Limb (tissue), 2 donors: ENCODE results near the gene SLC24A1.

Experiments used
- DNase-seq, 2 donors: peaks; one replicate each; pipeline ENCODE4 v3.0.0-alpha.2; 2016; ENCODE audit errors: extremely low spot score in 2 of 2

SLC24A1 gene

GRCh38 chr15:65651831-65652749 lies 30.4 kb downstream of the SLC24A1 start:
- DNase-seq = no peak

GRCh38 chr15:65653341-65653740 lies 31.6 kb downstream of the SLC24A1 start:
- DNase-seq = no peak

GRCh38 chr15:65653801-65654521 lies 32.2 kb downstream of the SLC24A1 start:
- no peak for DNase-seq

GRCh38 chr15:65655026-65655425 lies 33.3 kb downstream of the SLC24A1 start:
- DNase-seq = no peak

- no peak for DNase-seq
Measured at GRCh38 chr15:65655457-65655856, 33.7 kb downstream of the SLC24A1 start.

GRCh38 chr15:65659502-65660052 lies 37.8 kb downstream of the SLC24A1 start:
- DNase-seq = no peak

GRCh38 chr15:65660927-65661326 lies 39.2 kb downstream of the SLC24A1 start:
- no peak for DNase-seq

- no peak for DNase-seq
Measured at GRCh38 chr15:65663521-65663920, 41.8 kb downstream of the SLC24A1 start.

GRCh38 chr15:65666257-65666656 lies 44.5 kb downstream of the SLC24A1 start:
- DNase-seq = no peak

GRCh38 chr15:65675551-65675950 lies 53.8 kb downstream of the SLC24A1 start:
- no peak for DNase-seq

- DNase-seq = no peak
Measured at GRCh38 chr15:65676123-65676522, 54.4 kb downstream of the SLC24A1 start.

GRCh38 chr15:65680544-65680943 lies 58.8 kb downstream of the SLC24A1 start:
- no peak for DNase-seq

GRCh38 chr15:65682404-65682911 lies 60.7 kb downstream of the SLC24A1 start:
- no peak for DNase-seq

GRCh38 chr15:65688462-65688861 lies 66.7 kb downstream of the SLC24A1 start:
- no peak for DNase-seq

GRCh38 chr15:65690173-65690572 lies 68.4 kb downstream of the SLC24A1 start:
- no peak for DNase-seq

- DNase-seq = no peak
Measured at GRCh38 chr15:65690778-65691177, 69.0 kb downstream of the SLC24A1 start.

GRCh38 chr15:65695081-65695480 lies 73.3 kb downstream of the SLC24A1 start:
- no peak for DNase-seq
